Measurements from ENCODE around the gene TRIM36.
A peak's percentile ranks its signal among the peaks of the same experiment; 100 is the strongest.

TRIM36 gene

GRCh38 chr5:115166744-115167393 is 2.8 kb downstream of the TRIM36 start:
- DNase-seq (ENCODE audit: low spot score), result no peak

- no peak for DNase-seq (ENCODE audit: low spot score)
Measured at GRCh38 chr5:115165790-115166189, 3.9 kb downstream of the TRIM36 start.

- DNase-seq (ENCODE audit: low spot score), result no peak
Measured at GRCh38 chr5:115160975-115161475, 8.7 kb downstream of the TRIM36 start.

- no peak for DNase-seq (ENCODE audit: low spot score)
Measured at GRCh38 chr5:115151208-115151805, 18.4 kb downstream of the TRIM36 start.

- no peak for DNase-seq (ENCODE audit: low spot score)
Measured at GRCh38 chr5:115150512-115150911, 19.2 kb downstream of the TRIM36 start.

GRCh38 chr5:115147052-115147451 is 22.7 kb downstream of the TRIM36 start:
- DNase-seq (ENCODE audit: low spot score), result no peak

GRCh38 chr5:115136294-115136693 is 33.4 kb downstream of the TRIM36 start:
- DNase-seq (ENCODE audit: low spot score), result no peak

GRCh38 chr5:115132465-115132864 is 37.2 kb downstream of the TRIM36 start:
- DNase-seq (ENCODE audit: low spot score), result no peak

GRCh38 chr5:115126303-115126702 is 43.4 kb downstream of the TRIM36 start:
- DNase-seq (ENCODE audit: low spot score), result no peak

GRCh38 chr5:115124741-115125140 is 45.0 kb downstream of the TRIM36 start:
- DNase-seq (ENCODE audit: low spot score), result no peak

GRCh38 chr5:115116001-115116400 is 53.7 kb downstream of the TRIM36 start:
- no peak for DNase-seq (ENCODE audit: low spot score)

GRCh38 chr5:115109840-115110239 is 59.9 kb downstream of the TRIM36 start:
- DNase-seq (ENCODE audit: low spot score), result no peak

GRCh38 chr5:115109356-115109755 is 60.4 kb downstream of the TRIM36 start:
- DNase-seq (ENCODE audit: low spot score), result no peak

- peak; percentile 20 for DNase-seq (ENCODE audit: low spot score)
Measured at GRCh38 chr5:115100319-115100955, 69.3 kb downstream of the TRIM36 start.

GRCh38 chr5:115098041-115098702 is 71.5 kb downstream of the TRIM36 start:
- peak; percentile 70 for DNase-seq (ENCODE audit: low spot score)

GRCh38 chr5:115097236-115097635 is 72.5 kb downstream of the TRIM36 start:
- no peak for DNase-seq (ENCODE audit: low spot score)

- DNase-seq (ENCODE audit: low spot score), result no peak
Measured at GRCh38 chr5:115096034-115096769, 73.5 kb downstream of the TRIM36 start.

- no peak for DNase-seq (ENCODE audit: low spot score)
Measured at GRCh38 chr5:115087951-115088350, 81.8 kb downstream of the TRIM36 start.

GRCh38 chr5:115086473-115086872 is 83.2 kb downstream of the TRIM36 start:
- no peak for DNase-seq (ENCODE audit: low spot score)

- no peak for DNase-seq (ENCODE audit: low spot score)
Measured at GRCh38 chr5:115084246-115084793, 85.4 kb downstream of the TRIM36 start.

- DNase-seq (ENCODE audit: low spot score), result no peak
Measured at GRCh38 chr5:115079924-115080623, 89.6 kb downstream of the TRIM36 start.

Data from AG20443 (cell line).